ENCODE results near the gene HDDC3.

Gene HDDC3

DNA sequence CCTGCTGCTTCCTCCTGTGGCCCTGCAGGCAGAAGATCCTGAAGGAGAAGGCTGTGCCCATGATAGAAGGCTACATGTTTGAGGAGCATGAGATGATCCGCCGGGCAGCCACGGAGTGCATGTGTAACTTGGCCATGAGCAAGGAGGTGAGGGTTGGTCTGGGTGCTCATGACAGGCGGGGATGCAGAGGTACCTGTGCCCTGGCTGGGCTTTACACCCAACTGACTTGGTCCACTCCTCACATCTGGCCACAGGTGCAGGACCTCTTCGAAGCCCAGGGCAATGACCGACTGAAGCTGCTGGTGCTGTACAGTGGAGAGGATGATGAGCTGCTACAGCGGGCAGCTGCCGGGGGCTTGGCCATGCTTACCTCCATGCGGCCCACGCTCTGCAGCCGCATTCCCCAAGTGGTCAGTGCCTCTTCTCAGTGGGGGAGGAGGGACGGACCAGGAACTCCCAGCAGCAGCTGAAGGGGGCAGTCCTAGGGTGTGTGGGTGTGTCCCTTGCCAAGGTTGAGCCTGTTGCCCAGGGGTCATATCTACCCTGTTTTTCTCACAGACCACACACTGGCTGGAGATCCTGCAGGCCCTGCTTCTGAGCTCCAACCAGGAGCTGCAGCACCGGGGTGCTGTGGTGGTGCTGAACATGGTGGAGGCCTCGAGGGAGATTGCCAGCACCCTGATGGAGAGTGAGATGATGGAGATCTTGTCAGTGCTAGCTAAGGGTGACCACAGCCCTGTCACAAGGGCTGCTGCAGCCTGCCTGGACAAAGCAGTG is 20.7 kb upstream of the HDDC3 start:
- Histone ChIP-seq H3K9me3 (no peaks in the 10 kb centered on the region), H3K4me3 (ENCODE audit: low read depth in 1 of 2, low read length in 1 of 2) (no peak overlapping the region), H3K27me3 (no peaks in the 10 kb centered on the region), H3K36me3 (peaks cover 59% of the 10 kb centered on the region), H3K4me1 (ENCODE audit: control insufficient read depth in 1 of 2, insufficient read depth in 1 of 2, low read depth in 1 of 2, low read length in 1 of 2) (peaks cover 23 to 30% of the 10 kb centered on the region in 2 experiments), H3K27ac (no peak overlapping the region)
- no peak for TF ChIP-seq CTCF (IDR thresholded peaks at IDR 0.05)

DNA sequence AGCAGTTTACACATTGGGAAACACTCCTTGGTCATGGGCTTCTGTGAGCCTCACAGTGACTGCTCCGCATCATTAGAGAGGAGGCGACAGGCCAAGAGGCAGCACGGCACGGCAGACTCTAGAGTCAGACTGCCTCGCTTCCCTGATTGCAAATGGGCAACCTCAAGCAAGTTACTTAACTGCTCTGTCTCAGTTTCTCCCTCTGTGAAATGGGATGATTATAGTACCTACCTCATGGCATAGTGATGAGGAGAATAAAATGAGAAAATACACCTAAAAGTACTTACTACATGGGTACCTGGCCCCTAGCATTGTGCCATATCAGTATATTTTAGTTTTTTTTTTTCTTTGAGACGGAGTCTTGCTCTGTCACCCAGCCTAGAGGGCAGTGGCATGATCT is 18.3 kb upstream of the HDDC3 start:
- Histone ChIP-seq H3K36me3 (peaks cover 79% of the 10 kb centered on the region), H3K4me1 (ENCODE audit: control insufficient read depth in 1 of 2, insufficient read depth in 1 of 2, low read depth in 1 of 2, low read length in 1 of 2) (peaks cover 12 to 15% of the 10 kb centered on the region in 2 experiments), H3K27ac (no peak overlapping the region), H3K9me3 (no peaks in the 10 kb centered on the region), H3K27me3 (no peaks in the 10 kb centered on the region), H3K4me3 (ENCODE audit: low read depth in 1 of 2, low read length in 1 of 2) (no peak overlapping the region)
- no peak for TF ChIP-seq CTCF (IDR thresholded peaks at IDR 0.05)

DNA sequence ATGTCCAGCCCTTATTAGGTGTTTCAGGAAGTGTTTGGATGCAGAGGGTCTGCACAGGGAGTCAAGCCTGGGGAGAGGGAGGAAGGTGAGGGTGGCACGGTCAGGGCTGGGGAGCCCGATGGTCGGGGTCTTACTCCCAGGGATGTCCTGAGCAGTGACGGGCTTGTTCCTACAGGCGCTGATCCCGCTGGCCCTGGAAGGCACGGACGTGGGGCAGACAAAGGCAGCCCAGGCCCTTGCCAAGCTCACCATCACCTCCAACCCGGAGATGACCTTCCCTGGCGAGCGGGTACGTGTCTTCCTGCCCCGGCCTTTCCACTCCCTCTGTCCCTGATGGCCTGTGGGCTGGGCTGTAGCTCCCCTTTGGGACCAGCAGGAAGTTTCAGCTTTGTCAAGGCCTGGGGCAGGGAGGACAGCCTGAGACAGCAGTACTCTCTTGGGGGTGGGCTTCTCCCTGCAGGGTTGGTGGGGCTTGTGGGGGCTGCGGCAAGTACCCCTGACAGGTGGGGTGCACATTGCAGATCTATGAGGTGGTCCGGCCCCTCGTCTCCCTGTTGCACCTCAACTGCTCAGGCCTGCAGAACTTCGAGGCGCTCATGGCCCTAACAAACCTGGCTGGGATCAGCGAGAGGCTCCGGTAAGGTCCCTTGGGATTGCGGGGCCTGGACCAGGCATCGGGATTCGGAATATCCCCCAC is 17.8 kb upstream of the HDDC3 start:
- no peak overlapping the region for H3K27ac ChIP-seq
- no peak overlapping the region for H3K4me3 ChIP-seq (ENCODE audit: low read depth in 1 of 2, low read length in 1 of 2)
- H3K27me3 ChIP-seq: no peaks in the 10 kb centered on the region
- peaks cover 79% of the 10 kb centered on the region for H3K36me3 ChIP-seq
- H3K4me1 ChIP-seq (ENCODE audit: control insufficient read depth in 1 of 2, insufficient read depth in 1 of 2, low read depth in 1 of 2, low read length in 1 of 2): peaks cover 7 to 11% of the 10 kb centered on the region in 2 experiments
- no peaks in the 10 kb centered on the region for H3K9me3 ChIP-seq
- TF ChIP-seq CTCF (IDR thresholded peaks at IDR 0.05): no peak

DNA sequence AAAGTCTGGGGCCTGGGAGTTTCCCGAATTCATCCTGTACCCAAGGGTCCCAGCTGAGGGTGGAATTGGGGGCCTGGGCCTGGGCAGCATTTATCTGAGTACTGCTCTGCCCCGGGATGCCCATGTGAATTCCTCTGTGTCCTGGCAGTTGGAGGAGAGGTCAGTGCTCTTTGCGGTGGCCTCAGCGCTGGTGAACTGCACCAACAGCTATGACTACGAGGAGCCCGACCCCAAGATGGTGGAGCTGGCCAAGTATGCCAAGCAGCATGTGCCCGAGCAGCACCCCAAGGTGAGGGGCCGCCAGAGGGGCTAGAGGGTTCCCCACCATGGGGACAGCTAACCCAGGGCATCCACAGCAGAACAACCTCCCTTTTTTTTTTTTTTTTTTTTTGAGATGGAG is 16.2 kb upstream of the HDDC3 start:
- no peaks in the 10 kb centered on the region for H3K27me3 ChIP-seq
- no peak overlapping the region for H3K27ac ChIP-seq
- TF ChIP-seq CTCF (IDR thresholded peaks at IDR 0.05): no peak
- H3K9me3 ChIP-seq: no peaks in the 10 kb centered on the region
- H3K36me3 ChIP-seq: peaks cover 88% of the 10 kb centered on the region
- H3K4me1 ChIP-seq (ENCODE audit: control insufficient read depth in 1 of 2, insufficient read depth in 1 of 2, low read depth in 1 of 2, low read length in 1 of 2): peaks cover 8 to 11% of the 10 kb centered on the region in 2 experiments
- H3K4me3 ChIP-seq (ENCODE audit: low read depth in 1 of 2, low read length in 1 of 2): no peak overlapping the region

GRCh38 chr15:90947577-90948357 is 15.4 kb upstream of the HDDC3 start:
- Histone ChIP-seq H3K4me3 (ENCODE audit: low read depth in 1 of 2, low read length in 1 of 2) (no peak overlapping the region), H3K27me3 (no peaks in the 10 kb centered on the region), H3K9me3 (no peaks in the 10 kb centered on the region), H3K4me1 (ENCODE audit: control insufficient read depth in 1 of 2, insufficient read depth in 1 of 2, low read depth in 1 of 2, low read length in 1 of 2) (peaks cover 8 to 11% of the 10 kb centered on the region in 2 experiments), H3K36me3 (peaks cover 88% of the 10 kb centered on the region), H3K27ac (no peak overlapping the region)
- no peak for TF ChIP-seq CTCF (IDR thresholded peaks at IDR 0.05)
